GM23248 (cell line): ENCODE data around the gene ATF7IP. TPM values are rescaled to one million over a fixed set of nuclear protein-coding genes. Genes with fewer than 3 reads are reported as not detected.

ENCODE experiments used
- DNase-seq: peaks from one replicate; pipeline ENCODE4 v3.0.0-alpha.2; 2015
- H2AFZ ChIP-seq: fragments of 200-600 bp; sonication (generic); 2 replicates; pipeline ENCODE4 v1.6.1; 2016; ENCODE audit warnings: antibody characterized with exemption
- H3F3A ChIP-seq: fragments of 200-600 bp; sonication (generic); 2 replicates; pipeline ENCODE4 v1.6.1; 2016; ENCODE audit warnings: mild to moderate bottlenecking, antibody characterized with exemption, mixed run types; ENCODE audit not compliant: insufficient read depth
- H3K27ac ChIP-seq: fragments of 200-600 bp; sonication (generic); 2 replicates; pipeline ENCODE4 v1.5.1; 2016; ENCODE audit warnings: mild to moderate bottlenecking
- H3K27me3 ChIP-seq: fragments of 200-600 bp; sonication (generic); replicated peaks from 2 replicates; pipeline ENCODE4 v1.6.1; 2016; ENCODE audit warnings: mild to moderate bottlenecking; ENCODE audit not compliant: insufficient read depth
- H3K36me3 ChIP-seq: fragments of 200-600 bp; sonication (generic); 2 replicates; pipeline ENCODE4 v1.6.1; 2016; ENCODE audit warnings: low read depth, mild to moderate bottlenecking
- H3K4me1 ChIP-seq: fragments of 200-600 bp; sonication (generic); 2 replicates; pipeline ENCODE4 v1.6.1; 2016; ENCODE audit warnings: mild to moderate bottlenecking; ENCODE audit not compliant: insufficient read depth
- H3K4me2 ChIP-seq: fragments of 200-600 bp; sonication (generic); one replicate; pipeline ENCODE4 v1.6.1; 2016; ENCODE audit warnings: mild to moderate bottlenecking; ENCODE audit not compliant: unreplicated experiment
- H3K4me3 ChIP-seq: fragments of 200-600 bp; sonication (generic); 2 replicates; pipeline ENCODE4 v1.5.1; 2016; ENCODE audit warnings: mild to moderate bottlenecking
- H3K79me2 ChIP-seq: fragments of 200-600 bp; sonication (generic); 2 replicates; pipeline ENCODE4 v1.6.1; 2016; ENCODE audit warnings: mild to moderate bottlenecking; ENCODE audit not compliant: insufficient read depth
- H3K9ac ChIP-seq: fragments of 200-600 bp; sonication (generic); 2 replicates; pipeline ENCODE4 v1.6.1; 2016; ENCODE audit warnings: mild to moderate bottlenecking
- H3K9me2 ChIP-seq: fragments of 200-600 bp; sonication (generic); 2 replicates; pipeline ENCODE4 v1.6.1; 2016; ENCODE audit warnings: mixed run types, mild to moderate bottlenecking, moderate library complexity; ENCODE audit not compliant: insufficient read depth
- H3K9me3 ChIP-seq: fragments of 200-600 bp; sonication (generic); one replicate; pipeline ENCODE4 v1.6.1; 2017; ENCODE audit warnings: low read depth
- H4K20me1 ChIP-seq: fragments of 200-600 bp; sonication (generic); 2 replicates; pipeline ENCODE4 v1.6.0; 2016; ENCODE audit not compliant: insufficient read depth
- EZH2 ChIP-seq: fragments of 200-600 bp; sonication (generic); IDR thresholded peaks from 2 replicates; pipeline ENCODE4 v1.6.1; 2018; ENCODE audit warnings: antibody characterized with exemption, mild to moderate bottlenecking; ENCODE audit not compliant: insufficient read depth, poor library complexity, severe bottlenecking
- EZH2phosphoT487 ChIP-seq: fragments of 200-600 bp; sonication (generic); IDR thresholded peaks from 2 replicates; pipeline ENCODE4 v1.6.1; 2018; ENCODE audit warnings: antibody characterized with exemption, moderate library complexity, mild to moderate bottlenecking, low read depth; ENCODE audit not compliant: insufficient read depth
- WGBS, 2 experiments: methylation state at CpG; one replicate each; pipeline ENCODE4 v1.1.6; 2015 to 2017; ENCODE audit warnings: low lambda C conversion rate in 2 of 2, low coverage in 1 of 2; ENCODE audit errors: missing lambda C conversion rate in 2 of 2; 5-methylcytosine and 5-hydroxymethylcytosine counted together
- in situ Hi-C: fragments of 300-500 bp; cut with MboI; formaldehyde crosslinking; loops from 2 replicates; pipeline ENCODE4 v1.15.0; 2020
- polyA plus RNA-seq: library from polyadenylated mRNA; unstranded; fragments of >200 nt; fragmentation: Nextera tagmentation; extraction: Ambion mirVana; gene quantifications from 2 replicates; pipeline ENCODE4 v1.2.1, GENCODE V29; 2016
- total RNA-seq: library from RNA; depleted of rRNA; stranded (reverse); fragments of >200 nt; shearing (Covaris generic); gene quantifications from 2 replicates; pipeline ENCODE4 v1.2.3, GENCODE V29; 2014

Gene ATF7IP
- total and polyA plus RNA-seq, 2 experiments from 2014 or later = 17.7 to 24.9 TPM

DNA sequence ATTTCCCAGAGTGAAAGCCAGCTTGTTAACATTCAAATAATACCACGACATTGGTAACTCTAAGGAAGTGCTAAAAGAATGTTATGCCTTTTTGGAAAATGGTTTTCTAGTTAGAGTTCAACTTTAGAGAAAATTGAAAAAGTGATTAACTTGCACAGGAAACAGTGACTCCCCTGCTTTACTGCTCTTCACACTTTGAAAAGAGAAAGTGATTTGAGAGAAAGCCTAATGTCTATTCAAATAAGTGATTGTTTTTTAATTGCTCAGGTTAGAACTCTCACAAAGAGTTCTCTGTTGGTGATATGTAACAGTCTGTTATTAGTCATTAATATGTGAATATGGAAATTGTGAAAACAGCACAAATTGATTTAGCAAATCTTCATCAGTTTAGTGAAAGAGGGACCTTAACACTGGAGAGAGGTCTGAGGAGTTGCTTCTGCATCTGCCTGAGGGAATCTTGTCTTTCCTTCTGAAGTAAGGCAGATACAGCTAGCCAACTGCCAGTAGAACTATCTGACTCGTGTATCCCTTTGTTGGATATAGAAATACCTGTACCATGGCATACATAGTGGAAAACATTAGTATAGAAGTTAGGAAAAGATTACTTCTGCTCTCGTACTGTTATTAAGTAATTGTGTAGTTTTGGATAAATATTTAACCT is 25.5 kb downstream of the ATF7IP start:
- Histone ChIP-seq H3F3A (peaks cover 5% of the 10 kb centered on the region; the same call in 1 of the 2 replicates), H3K79me2 (peaks cover 100% of the 10 kb centered on the region), H3K4me1 (peaks cover 33% of the 10 kb centered on the region), H3K9ac (no peak overlapping the region), H3K27me3 (no peaks in the 10 kb centered on the region), H3K9me2 (no peaks in the 10 kb centered on the region), H4K20me1 (no peaks in the 10 kb centered on the region), H3K4me3 (no peak overlapping the region), H3K4me2 (no peak overlapping the region), H2AFZ (no peak overlapping the region), H3K27ac (no peak overlapping the region; the same call in 1 of the 2 replicates), H3K36me3 (peaks cover 10% of the 10 kb centered on the region; the same call in 1 of the 2 replicates), H3K9me3 (no peaks in the 10 kb centered on the region)
- in situ Hi-C loops = no loop called here
- TF ChIP-seq EZH2phosphoT487 (no peak), EZH2 (no peak)
- 18 to 23% methylated on average over 3 of the region's 3 CpGs for WGBS, 2 experiments
- DNase-seq = no peak

- peaks cover 11% of the 10 kb centered on the region for H3F3A ChIP-seq
- H3K9me3 ChIP-seq = no peaks in the 10 kb centered on the region
- TF ChIP-seq EZH2 (no peak), EZH2phosphoT487 (no peak)
- H3K4me1 ChIP-seq = peaks cover 33% of the 10 kb centered on the region
- H3K36me3 ChIP-seq = peaks cover 10% of the 10 kb centered on the region; the same call in 1 of the 2 replicates
- H3K27ac ChIP-seq = peak overlapping the region; percentile 58
- peak; percentile 46 for DNase-seq
- in situ Hi-C loops = no loop called here
- peaks cover 100% of the 10 kb centered on the region for H3K79me2 ChIP-seq
- H3K4me2 ChIP-seq = peak overlapping the region; percentile 9
- H3K9me2 ChIP-seq = no peaks in the 10 kb centered on the region
- no peak overlapping the region for H3K9ac ChIP-seq
- no peak overlapping the region for H3K4me3 ChIP-seq
- 15 to 19% methylated on average over 1 of the region's 1 CpG for WGBS, 2 experiments
- no peaks in the 10 kb centered on the region for H4K20me1 ChIP-seq
- no peak overlapping the region for H2AFZ ChIP-seq
- no peaks in the 10 kb centered on the region for H3K27me3 ChIP-seq
Measured at GRCh38 chr12:14393751-14394150, 28.3 kb downstream of the ATF7IP start.

DNA sequence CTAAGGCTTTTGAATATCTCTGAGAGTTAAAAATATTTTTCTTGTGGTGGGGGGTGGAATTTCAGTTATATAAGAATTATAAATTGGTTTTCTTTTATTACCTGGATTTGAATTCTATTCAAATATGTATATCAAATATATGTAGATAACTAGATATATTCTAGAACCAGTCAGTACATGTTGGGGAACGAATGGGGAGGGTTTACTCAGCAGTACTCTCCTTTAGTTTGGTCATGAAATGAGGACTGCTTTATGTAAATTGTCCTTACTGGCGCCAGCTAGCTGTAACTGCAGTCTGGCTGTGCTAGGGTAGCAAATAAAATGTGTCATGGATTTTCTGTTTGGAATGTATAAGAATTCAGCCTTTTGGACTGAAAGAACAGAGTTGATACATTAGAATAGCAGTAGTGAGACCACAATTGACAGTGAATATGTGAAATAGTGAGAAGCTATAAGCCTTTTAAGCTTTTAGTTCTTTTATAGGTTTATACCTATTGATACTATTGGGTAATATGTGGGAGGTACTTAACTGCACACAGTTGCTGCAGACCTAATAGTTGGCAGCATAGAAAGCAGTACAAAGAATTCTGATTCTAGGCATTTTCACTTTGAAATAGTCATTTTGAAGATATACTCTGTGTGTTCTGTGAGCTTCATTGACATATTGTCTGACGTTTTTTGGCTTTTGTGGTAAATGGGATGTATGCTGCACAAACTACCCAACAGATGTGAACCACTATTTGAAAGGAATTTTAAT is 29.0 kb downstream of the ATF7IP start:
- no peaks in the 10 kb centered on the region for H4K20me1 ChIP-seq
- TF ChIP-seq EZH2phosphoT487 (no peak), EZH2 (no peak)
- DNase-seq = peak; percentile 77
- H2AFZ ChIP-seq = no peak overlapping the region
- 18 to 22% methylated on average over 3 of the region's 3 CpGs for WGBS, 2 experiments
- H3K27me3 ChIP-seq = no peaks in the 10 kb centered on the region
- H3K79me2 ChIP-seq = peaks cover 100% of the 10 kb centered on the region
- no peaks in the 10 kb centered on the region for H3K9me2 ChIP-seq
- peak overlapping the region; percentile 9 for H3K4me2 ChIP-seq
- H3K4me1 ChIP-seq = peaks cover 33% of the 10 kb centered on the region
- H3K4me3 ChIP-seq = no peak overlapping the region
- peaks cover 11% of the 10 kb centered on the region for H3F3A ChIP-seq
- in situ Hi-C loops = no loop called here
- H3K9ac ChIP-seq = no peak overlapping the region
- peaks cover 10% of the 10 kb centered on the region; the same call in 1 of the 2 replicates for H3K36me3 ChIP-seq
- no peaks in the 10 kb centered on the region for H3K9me3 ChIP-seq
- peak overlapping the region; percentile 58 for H3K27ac ChIP-seq

DNA sequence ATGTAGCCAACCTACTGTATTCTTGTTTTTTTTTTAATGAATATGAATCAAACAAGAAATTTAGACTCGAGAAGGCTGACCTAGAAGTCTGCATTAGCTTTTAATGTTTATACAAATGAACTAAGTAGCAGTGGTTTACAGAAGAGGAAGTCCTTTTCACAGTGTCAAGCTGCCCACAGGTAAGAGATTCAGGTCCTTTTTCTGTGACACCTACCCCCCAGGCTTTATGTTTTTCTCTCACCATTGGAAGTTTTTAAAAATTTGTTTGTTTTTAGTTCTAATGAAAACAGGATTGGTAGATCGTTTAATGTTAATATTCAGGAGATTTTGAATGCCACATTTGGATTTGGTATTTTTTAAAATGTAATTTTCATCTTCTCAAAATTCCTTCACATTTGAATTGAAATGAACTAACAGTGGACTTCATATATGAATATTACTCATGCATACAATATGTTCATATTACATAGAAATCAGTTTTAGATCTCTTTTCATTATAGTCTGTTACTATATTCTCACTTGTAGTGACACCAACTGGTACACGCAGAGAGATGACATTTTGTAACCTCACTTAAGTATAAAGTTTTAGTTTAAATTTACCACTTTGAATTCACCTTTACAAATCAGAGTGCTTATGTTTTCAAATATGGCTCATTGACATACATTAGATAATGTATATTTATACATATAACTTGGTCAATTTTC is 29.7 kb downstream of the ATF7IP start:
- peaks cover 40% of the 10 kb centered on the region for H3K4me1 ChIP-seq
- no peak overlapping the region for H2AFZ ChIP-seq
- H3K79me2 ChIP-seq = peaks cover 100% of the 10 kb centered on the region
- H3K4me3 ChIP-seq = no peak overlapping the region
- no peak for DNase-seq
- 35 to 42% methylated on average over 3 of the region's 3 CpGs for WGBS, 2 experiments
- H3K36me3 ChIP-seq = peaks cover 5% of the 10 kb centered on the region; the same call in 1 of the 2 replicates
- peak overlapping the region; percentile 58; the same call in 1 of the 2 replicates for H3K27ac ChIP-seq
- in situ Hi-C loops = no loop called here
- H3K27me3 ChIP-seq = no peaks in the 10 kb centered on the region
- H4K20me1 ChIP-seq = no peaks in the 10 kb centered on the region
- no peaks in the 10 kb centered on the region for H3K9me3 ChIP-seq
- H3K9me2 ChIP-seq = no peaks in the 10 kb centered on the region
- TF ChIP-seq EZH2phosphoT487 = no peak
- TF ChIP-seq EZH2 = no peak
- H3F3A ChIP-seq = peaks cover 11% of the 10 kb centered on the region
- no peak overlapping the region for H3K4me2 ChIP-seq
- H3K9ac ChIP-seq = no peak overlapping the region
